Upper lobe of left lung (tissue), 4 donors: ENCODE measurements around the gene IZUMO1.

Experiments
- EP300 ChIP-seq, 4 donors: sonication (generic); formaldehyde crosslinking; IDR thresholded peaks; one replicate each; pipeline ENCODE4 v1.5.1; 2017; ENCODE audit warnings: antibody characterized with exemption in 4 of 4, control low read depth in 2 of 4
- POLR2A ChIP-seq, 4 donors: fragments of 450-650 bp; IDR thresholded peaks; one replicate each; pipeline ENCODE4 v1.5.1; 2016 to 2017; ENCODE audit warnings: antibody characterized with exemption in 4 of 4, mild to moderate bottlenecking in 2 of 4
- TF ChIP-seq, protein P1 (sequence below), 6 experiments: fragments of 450-650 bp in 4 of 6; fragments of 200-600 bp in 2 of 6; sonication (generic) in 2 of 6; IDR thresholded peaks; one replicate each; pipeline ENCODE4 v1.5.1; 2016 to 2019; ENCODE audit warnings: antibody characterized with exemption in 6 of 6

DNA sequence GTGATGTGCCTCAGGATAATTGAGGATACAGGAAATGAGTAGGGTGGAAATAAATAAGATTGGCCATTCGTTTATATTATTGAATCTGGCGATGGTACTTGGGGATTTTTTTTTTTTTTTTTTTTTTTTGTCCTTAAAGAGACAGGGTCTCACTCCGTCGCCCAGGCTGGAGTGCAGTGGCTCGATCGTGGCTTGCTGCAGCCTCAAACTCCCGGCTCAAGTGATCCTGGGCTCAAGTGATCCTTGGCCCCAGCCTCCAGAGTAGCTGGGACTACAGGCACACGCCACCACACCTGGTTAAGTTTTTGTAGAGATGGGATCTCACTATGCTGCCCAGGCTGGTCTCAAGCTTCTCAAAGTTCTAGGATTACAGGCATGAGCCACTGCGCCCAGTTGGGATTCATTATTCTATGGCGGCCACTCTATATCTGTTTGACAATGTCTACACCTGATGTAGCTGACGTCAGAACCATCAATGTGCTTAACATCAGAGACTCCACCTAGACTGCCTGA, 24.5 kb downstream of the IZUMO1 start:
- TF ChIP-seq, protein P1, sequence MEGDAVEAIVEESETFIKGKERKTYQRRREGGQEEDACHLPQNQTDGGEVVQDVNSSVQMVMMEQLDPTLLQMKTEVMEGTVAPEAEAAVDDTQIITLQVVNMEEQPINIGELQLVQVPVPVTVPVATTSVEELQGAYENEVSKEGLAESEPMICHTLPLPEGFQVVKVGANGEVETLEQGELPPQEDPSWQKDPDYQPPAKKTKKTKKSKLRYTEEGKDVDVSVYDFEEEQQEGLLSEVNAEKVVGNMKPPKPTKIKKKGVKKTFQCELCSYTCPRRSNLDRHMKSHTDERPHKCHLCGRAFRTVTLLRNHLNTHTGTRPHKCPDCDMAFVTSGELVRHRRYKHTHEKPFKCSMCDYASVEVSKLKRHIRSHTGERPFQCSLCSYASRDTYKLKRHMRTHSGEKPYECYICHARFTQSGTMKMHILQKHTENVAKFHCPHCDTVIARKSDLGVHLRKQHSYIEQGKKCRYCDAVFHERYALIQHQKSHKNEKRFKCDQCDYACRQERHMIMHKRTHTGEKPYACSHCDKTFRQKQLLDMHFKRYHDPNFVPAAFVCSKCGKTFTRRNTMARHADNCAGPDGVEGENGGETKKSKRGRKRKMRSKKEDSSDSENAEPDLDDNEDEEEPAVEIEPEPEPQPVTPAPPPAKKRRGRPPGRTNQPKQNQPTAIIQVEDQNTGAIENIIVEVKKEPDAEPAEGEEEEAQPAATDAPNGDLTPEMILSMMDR (IDR thresholded peaks at IDR 0.05): no peak
- no peak for TF ChIP-seq POLR2A (IDR thresholded peaks at IDR 0.05)
- peak in 1 of 4 donors; percentile 41 for TF ChIP-seq EP300 (IDR thresholded peaks at IDR 0.05)
